ENCODE data around the gene BAIAP2L2.
"Not testable (repeated sequence)": the region's sequence is repeated elsewhere in the genome, so short reads cannot be mapped to it uniquely, and the experiment has no call there.

BAIAP2L2 gene

DNA sequence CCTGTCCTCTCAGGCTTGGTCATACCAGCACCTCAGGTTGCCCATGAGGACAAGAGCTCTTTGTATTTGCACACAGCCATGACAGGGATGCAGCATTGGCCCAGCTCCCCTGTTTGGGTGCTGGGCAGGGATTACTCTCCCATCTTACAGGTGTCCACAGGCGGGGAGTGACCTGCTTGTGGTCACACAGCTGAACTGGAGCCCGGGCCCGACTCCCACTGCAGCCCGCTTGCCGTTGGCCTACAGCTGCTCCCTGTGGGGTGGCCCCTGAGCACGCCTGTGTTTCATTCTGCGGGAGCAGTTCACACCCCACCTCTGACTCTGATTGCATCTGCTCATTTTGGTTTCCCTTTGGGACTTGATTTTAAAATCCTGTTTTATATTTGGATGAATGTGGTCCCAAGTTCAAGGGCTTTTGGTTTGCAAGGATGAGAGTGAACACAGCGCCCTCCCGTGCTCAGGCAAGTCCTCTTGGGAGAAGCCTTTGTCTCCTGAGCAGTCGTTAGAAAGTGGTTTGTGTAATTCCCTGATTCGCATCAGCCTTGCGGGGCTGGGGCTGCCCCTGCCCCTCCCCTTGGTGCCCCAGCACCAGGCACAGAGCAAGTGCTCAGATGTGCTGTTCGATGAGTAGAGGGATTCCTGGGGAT is 44.0 kb downstream of the BAIAP2L2 start:
- DNase-seq: no peak

DNA sequence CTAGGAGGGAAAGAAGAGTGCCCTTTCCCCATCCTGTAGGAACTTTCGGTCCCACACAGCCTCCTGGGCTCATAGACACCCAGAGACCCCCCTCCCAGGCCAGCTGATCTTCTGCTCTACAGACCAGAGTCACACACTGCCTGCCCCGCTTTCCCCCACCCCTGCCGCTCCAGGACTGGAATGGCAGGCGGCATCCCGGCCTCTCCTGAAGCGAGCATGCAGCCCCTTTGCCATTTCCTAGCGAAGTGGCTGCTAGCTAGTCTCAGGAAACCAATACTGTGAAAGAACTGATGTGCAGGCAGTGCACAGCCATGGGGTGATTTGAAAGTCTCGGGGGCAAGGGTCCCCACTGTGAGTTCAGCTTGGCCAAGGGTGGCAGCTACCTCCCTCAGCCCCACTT is 44.9 kb downstream of the BAIAP2L2 start:
- DNase-seq: no peak

DNA sequence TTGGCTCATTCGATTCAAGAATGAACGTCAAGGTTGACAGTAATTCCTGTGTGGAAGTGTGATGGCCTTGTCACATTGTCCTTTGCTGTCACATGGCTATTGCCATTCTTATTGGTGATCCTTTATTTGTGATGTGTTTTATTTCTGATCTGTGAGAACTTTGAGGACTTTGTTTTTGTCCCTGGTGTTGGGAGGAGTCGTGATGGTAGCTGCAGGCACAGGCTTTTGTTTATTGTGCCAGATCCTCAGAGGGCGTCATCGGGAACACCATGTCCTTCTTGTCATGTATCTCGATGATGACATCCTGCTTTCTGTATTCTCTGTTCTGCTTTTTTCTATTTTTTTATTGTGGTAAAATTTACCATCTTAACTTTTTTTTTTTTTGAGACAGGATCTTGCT is 47.7 kb downstream of the BAIAP2L2 start:
- DNase-seq: peak; percentile 54 to 66

DNA sequence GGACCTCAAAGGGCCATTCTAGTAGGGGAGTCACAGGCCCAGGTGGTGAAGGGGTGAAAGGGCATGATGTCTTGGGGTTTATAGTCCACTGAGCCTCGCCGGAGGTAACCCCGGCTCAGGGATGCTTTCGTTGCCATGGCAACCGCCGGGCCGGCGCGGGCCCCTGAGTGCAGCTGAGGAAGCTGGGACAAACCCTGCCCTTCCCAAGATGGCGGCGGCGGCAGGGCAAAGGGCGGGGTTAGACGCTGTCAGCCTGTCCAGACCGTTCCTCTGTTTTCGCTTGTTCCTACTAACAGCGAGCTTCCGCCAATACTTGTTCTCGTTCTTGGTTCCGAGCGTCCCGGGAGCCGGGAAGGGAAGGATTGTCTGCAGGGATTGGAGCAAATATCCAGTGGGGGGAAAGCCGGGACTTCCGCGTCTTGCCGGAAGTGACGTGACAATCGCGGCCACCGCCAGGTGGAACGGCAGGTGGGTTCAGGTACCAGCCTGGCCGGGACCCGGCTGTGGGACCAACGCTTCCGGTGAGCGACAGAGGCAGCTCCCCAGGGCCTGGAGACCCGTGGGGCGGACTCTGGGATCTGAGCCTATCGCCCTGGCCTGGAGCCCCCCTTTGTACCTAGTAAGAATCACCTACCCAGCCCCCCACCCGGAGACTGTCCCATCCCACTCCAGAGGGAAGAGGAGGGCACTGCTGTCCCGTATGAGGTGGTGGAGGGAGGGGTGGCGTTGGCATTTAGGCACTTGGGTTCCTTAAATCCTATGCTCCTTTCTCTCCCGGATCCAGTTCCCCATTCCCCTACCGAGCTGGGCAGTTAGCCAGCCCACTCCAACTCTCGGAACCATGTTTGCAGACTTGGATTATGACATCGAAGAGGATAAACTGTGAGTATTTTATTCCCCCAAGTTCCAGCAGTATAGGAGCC is 53.3 kb downstream of the BAIAP2L2 start, which contains the start of gene PICK1:
Gene PICK1, plus strand, starts transcription at position 436 of the 923 bp plus-strand sequence. Its CDS starts 406 bp downstream, at position 842.
- peak; percentile 89 to 94 for DNase-seq

DNA sequence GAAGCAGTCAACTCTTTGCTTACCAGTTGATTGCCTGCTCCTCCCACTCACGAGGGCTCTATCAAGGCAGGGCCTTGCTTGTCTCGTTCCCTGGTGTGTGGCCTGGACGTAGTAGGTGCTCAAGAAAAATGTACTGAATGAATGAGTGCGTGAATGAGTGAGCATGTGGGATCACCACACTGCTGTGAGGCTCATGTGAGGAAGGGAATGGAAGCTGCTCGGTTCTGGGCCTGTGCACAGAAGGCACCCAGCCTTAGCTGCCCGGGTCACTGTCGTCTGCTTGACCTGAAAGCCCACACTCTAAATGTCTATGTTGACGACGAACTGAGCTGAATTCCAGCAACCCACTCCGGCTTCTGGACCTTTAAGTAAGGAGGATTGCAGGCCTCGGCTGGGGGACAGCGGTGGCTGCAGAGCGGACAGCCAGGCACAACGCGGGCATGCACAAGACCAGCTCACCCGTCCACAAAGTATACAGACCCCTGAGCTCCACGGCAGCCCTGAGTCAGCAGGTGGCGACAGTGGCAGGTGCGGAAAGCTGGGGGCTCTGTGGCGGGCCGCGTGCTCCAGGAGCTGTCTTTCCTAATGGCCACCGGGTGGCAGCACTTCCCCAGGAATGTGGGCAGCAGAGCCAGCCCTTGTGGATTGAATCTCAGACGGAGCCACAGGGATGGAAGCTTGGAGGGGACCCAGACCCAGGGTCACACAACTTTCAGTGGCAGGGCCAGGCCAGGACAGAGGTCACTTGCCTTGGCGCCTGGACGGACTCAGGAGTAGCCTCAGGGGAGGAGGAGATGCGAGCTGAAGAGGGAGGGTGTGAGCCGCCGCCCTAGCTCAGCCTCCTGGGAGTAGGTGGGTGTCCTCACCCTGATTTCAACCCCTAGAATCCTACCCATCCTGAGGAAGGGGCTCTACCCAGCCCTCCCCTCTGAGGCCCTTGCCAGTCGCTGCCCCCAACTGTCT is 58.3 kb downstream of the BAIAP2L2 start:
- peak; percentile 79 to 84 for DNase-seq

DNA sequence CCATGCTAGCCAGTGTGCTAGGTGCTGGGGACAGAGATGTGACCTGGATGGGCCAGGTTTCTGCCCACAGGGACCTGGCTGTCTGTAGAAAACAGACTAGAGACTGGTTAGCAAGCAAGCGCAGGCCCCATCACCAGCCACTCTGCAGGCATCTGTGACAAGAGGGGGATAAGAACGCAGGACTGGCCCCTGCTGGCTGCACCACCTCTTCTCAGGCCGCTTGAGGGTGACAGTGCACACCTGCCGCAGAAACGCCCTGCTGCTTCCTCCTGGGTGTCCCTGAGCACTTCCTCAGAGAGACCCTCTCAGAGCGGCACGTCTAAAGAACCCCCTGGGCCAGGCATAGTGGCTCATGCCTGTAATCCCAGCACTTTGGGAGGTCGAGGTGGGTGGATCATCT is 59.2 kb downstream of the BAIAP2L2 start:
- DNase-seq: no peak

DNA sequence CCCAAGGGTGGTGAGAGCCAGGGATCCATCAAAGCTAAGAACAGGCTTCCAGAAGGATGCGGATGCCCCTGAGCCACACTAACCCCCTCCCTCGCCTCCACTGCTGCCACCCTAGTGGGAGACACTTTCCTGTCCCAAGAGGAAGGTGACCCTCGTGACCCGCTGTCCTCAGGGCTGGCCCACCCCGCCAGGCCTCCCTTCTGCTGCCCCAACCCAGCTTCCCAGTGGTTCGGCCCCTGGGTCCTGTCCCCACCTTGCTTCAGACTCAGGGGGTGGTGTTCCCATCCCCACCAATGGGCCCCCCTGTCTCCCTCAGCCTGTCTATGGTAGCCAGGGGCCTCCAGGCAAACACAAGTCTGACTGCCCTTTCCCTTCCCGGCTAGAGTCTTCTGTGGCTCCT is 59.8 kb downstream of the BAIAP2L2 start:
- no peak for DNase-seq

DNA sequence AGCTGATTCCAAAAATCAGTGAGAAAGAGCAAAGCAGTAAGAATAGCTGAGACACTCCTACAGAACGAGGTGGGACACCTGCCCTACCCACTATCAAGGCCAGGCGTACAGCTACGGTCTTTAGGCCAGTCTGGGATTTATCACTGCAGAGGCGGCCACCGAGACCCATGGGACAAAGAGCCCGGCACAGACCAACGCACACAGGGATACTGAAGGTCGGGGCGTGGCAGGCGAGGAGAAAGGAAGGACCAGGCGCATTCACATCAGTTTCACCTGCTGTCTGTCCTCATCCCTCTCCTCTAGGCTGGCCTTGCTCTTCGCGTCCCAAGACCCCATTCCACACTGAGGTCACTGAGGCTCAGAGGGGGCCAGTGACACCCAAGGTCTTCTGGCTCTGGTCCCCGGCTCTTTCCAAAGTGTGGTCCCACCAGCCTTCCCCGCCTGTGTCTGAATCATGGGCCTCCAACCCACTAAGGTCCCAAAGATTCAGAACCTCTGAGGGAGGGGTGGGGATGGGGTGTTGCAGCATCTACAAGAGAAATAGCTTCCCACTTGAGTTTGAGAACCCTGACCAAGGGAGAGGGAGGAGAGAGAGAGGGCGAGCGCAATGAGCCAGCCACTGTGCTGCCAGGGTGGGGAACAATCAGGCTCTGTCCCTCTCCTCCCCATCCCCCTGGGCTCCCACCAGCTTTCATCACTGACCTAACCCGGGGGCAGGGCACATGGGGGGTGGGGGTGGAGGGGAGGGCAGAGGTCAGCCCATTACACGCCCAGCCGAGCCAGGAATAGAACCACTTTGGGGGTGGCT is 60.5 kb downstream of the BAIAP2L2 start:
- peak; percentile 81 for DNase-seq

DNA sequence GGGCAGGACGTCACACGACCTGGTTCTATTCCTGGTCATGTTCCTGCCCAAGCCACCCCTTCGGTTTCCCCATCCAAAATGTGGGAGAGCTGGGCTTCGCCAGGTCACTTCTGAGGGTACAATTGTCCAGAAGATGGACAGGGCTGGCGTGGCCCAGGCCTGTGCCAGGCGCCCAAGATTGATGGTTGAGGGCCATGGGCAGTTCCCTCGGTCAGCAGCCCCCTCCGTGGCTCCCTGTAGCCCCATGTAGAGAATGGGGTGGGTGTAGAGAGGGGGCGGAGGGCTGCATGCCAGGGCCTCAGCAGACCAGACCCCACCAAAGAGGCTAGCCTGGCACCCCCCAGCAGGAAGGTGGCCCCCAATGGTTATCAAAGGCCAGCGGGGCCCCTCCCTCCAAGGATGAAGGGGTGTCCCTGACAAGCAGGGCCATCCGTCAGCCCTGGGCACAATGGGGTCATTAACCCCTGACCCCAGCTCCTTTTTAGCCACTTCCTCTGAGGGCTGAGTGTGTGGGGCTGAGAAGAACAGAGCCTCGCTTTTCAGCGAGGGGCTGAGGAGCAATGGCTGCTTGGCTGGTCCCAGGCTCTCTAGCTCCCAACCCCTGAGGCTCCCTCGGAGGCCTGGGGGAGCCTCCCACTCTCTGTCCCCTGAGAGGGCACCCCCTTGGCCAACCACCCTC is 64.3 kb downstream of the BAIAP2L2 start:
- DNase-seq: no peak

DNA sequence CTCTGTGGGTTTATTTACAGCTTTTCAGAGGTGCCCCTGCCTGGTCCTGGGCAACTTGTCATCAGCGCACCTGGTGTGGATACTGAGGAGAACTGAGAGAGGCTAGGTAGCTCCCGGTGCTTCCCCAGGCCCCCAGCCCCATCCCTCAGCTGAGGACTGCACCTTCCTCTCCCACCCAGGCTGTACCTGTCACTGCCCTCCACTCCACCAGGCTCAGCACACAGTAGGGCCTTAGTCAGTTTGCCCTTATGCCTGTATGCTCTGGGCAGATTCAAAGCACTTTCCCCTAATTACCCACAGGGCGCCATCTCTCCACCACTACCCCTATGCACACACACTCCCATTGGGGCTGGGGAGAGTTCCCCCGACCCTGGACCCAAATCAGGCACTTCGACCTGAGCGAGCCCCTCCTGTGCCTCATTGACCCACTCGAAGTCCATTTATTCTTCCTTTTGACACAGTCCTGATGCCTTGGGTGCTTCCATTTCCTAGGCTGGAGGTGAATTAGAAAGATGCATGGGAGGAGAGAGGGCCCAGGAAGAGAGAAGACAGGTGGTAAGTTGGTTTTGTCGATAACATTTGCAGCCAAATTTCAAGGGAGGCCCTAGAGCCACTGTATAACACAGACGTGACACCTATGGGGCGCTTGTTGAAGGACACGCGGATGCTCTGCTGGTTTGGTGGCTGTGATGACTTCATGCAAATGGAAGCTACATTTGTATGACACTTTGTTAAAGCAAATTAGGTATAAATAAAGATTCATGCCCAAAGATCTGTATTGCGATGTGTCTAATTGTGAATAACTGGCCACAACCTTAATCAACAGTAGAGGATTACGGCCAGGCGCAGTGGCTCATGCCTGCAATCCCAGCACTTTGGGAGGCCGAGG is 67.1 kb downstream of the BAIAP2L2 start:
- no peak for DNase-seq

DNA sequence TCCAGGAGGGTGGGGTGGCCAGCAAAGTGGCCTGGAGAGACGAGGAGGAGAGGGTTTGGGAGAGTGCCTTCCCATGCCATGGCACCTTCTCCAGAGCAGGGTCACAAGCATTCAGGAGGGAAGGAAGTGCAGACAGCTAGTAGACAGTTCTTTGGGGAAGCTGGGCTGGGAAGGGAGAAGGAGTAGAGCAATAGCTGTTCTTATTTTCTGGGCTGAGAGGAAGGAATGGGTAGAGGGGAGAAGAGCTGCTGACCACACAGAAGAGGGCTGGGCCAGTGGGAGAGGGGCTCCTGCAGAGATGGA is 68.0 kb downstream of the BAIAP2L2 start:
- DNase-seq: no peak

DNA sequence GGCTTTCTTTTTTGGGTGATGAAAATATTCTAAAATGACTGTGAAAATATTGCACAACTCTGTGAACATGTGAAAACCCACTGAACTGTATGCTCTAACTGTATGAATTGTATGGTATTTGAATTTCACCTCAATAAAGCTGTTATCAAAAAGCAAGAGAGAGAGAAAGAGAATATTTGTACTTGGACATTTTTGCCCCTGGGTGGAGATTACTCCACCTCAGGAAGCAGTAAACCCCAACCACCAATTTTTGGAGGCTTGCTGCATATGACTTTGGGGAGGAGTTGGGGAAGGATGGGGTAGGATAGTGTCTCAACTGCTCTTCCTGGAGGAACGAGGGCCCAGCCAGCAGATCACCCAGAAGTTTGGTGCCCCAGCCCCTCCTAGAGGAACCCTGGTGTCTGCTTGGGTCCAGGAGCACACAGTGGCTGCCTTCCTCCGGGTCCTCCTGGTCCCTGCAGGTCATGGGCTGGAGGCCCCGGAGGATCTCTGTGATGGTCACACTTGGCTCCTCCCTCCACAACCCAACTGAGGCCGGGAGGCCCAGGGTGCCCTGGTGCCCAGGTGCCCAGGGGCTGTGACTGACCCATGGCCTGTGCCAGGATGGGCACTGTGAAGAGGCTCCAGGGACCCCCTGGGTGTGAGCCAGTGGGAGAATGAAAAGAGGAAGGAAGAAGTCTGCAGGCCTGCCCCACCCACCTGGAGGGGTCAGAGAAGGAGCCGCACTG is 68.6 kb downstream of the BAIAP2L2 start:
- DNase-seq: no peak

DNA sequence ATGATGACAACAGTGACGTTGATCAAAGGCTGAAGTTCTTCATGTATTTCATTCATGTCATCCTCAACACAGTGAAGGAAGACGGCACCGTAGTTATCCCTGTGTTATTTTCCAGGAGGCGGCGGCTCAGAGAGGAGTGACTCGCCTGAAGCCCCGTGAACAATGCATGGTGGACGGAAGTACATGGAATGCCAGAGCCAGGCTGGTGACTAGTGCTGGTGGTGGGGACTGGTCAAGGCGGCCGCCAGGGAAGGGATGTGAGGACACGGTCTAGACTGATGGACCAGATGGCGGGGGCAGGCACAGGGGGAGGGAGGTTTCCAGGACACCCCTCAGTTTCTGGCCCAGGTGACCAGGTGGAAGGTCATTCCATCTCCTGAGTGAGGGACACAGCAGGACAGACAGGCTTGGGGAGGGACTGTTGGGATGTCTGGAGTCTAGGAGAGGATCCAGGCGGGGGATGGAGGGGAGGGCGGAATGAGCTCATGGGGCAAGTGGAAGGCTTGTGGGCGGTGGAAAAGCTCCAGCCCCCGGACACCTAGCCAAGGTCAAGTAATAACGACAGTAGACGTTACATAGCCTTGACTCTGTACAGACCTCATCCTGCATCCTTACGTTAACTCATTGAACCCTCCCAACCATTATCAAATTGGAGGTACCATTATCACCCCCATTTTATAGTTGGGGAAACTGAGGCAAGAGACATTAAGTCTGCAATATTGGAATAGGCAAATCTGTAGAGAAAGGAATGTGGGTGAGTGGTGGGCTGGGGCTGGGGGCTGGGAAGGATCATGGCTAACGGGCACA is 69.3 kb downstream of the BAIAP2L2 start:
- no peak for DNase-seq

DNA sequence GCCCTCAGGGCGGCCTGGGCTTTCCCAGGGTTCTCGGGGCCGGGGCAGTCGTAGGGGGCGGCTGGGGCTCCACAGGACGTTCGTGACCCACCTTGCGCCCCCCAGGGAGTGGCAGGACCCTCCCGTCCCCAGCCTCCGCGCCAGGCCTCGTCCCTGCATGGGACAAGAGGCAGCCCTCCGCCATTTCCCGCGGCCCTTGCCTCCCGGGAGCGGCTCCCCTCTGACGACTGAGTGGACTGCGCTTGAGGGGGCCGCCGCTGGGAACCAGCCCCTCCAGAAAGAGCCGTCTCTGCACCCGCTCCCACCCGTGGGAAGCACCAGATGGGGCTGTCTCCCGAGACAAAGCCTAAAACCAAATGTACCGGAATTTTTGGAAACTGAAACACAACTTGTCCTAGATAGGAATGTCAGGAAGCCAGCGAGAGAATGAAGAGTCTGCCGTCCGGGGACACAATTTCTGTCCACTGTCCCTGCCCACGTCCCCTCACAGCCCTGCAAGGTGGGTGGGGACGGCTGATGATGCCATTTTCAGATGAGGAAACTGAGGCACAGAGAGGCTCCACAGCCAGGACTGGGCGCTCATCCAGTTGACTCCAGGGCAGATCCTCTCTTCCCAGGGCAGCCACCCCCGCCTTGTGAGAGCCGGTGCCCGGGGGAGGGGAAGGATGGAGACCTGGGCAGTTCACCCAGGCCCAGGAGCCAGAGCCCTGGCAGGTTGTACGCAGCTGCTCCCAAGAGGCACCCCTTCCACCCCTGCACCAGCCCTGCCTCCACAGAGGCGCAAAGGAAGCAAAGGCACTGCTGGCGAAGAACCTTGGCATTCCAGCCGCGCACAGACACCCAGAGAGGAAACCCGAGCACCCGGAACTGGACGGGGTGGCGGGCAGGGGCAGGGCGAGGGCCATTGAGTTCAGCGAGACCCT is 71.3 kb downstream of the BAIAP2L2 start:
- DNase-seq: no peak

DNA sequence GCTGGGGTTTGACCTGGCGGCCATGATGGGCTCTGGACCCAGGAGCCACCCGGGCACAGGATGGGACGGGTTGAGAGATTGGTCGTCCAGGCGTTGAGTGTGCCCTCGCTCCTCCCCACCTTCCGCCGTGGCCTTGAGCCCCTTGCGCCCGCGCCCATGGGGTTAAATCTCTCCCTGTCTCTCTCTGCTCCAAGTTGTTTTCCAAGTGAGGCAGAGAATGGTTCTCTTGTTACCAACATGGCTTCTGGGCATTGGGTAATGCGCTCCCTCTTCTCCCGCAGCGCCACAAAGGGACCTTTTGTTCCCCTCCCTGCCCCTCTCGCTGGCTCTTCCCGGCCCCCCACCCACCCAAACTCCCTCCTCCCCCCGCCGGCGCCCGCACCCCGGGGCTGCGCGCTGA is 72.1 kb downstream of the BAIAP2L2 start:
- DNase-seq: peak; percentile 79 to 90

DNA sequence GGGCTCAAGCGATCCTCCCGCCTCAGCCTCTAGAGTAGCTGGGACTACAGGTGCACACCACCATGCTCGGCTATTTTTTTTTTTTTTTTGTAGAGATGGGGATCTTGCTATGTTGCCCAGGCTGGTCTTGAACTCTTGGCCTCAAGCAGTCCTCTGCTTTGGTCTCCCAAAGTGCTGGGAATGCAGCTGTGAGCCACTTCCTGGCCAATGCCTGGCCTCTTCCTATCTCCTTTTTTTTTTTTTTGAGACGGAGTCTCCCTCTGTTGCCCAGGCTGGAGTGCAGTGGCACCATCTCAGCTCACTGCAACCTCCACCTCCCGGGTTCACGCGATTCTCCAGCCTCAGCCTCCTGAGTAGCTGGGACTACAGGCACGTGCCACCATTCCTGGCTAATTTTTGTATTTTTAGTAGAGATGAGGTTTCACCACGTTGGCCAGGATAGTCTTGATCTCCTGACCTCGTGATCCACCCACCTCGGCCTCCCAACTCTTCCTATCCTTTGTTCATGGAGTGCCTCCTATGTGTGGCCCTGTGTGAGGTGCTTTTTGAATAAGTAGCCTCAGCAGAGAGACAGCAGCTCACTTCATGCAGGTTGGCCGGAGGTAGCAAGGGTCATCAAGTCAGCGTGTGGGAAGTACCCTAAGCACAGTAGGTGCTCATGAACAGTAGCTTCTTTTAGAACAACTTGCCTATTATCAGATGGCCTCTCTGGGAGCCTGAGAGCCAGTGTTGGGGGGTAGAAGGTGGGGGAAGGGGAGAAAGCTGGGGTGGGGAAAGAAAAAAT is 72.9 kb downstream of the BAIAP2L2 start:
- DNase-seq: not testable (repeated sequence)

All from hippocampal formation (tissue), 2 donors.